ENCODE data around the gene GSTP1. TPM values are rescaled to one million over a fixed set of nuclear protein-coding genes. Genes with fewer than 3 reads are reported as not detected.

GSTP1 gene
- total RNA-seq: 100 to 1,000 TPM; 376 to 463 TPM

DNA sequence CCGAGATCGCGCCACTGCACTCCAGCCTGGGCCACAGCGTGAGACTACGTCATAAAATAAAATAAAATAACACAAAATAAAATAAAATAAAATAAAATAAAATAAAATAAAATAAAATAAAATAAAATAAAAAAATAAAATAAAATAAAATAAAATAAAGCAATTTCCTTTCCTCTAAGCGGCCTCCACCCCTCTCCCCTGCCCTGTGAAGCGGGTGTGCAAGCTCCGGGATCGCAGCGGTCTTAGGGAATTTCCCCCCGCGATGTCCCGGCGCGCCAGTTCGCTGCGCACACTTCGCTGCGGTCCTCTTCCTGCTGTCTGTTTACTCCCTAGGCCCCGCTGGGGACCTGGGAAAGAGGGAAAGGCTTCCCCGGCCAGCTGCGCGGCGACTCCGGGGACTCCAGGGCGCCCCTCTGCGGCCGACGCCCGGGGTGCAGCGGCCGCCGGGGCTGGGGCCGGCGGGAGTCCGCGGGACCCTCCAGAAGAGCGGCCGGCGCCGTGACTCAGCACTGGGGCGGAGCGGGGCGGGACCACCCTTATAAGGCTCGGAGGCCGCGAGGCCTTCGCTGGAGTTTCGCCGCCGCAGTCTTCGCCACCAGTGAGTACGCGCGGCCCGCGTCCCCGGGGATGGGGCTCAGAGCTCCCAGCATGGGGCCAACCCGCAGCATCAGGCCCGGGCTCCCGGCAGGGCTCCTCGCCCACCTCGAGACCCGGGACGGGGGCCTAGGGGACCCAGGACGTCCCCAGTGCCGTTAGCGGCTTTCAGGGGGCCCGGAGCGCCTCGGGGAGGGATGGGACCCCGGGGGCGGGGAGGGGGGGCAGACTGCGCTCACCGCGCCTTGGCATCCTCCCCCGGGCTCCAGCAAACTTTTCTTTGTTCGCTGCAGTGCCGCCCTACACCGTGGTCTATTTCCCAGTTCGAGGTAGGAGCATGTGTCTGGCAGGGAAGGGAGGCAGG, at the start of gene GSTP1:
Gene GSTP1 (plus strand): TSS at position 566 of the 958 bp plus-strand sequence. CDS start 32 bp downstream, at position 598.
- H3K4me1 Mint-ChIP-seq: peaks cover 52% of the 10 kb centered on the region
- peak within 1 kb of the TSS; percentile 94 for H3K27ac Mint-ChIP-seq
- peak within 1 kb of the TSS; percentile 89 for H3K4me3 Mint-ChIP-seq
- H3K36me3 Mint-ChIP-seq (ENCODE audit: low read depth): peaks cover 40% of the 10 kb centered on the region
- peaks cover 10% of the 10 kb centered on the region for H3K27me3 Mint-ChIP-seq
- ATAC-seq (peak; percentile 85), DNase-seq (peak; percentile 90)
- CTCF ChIA-PET: interaction anchor here (1.0 to 2.8 kb wide), 7 partner anchors 9 to 346 kb away, joined by 3 to 11 read pairs (median 3); no protein-coding TSS in a partner anchor
- intact Hi-C loops (cut with DNase I, micrococcal nuclease): loop anchor here (1.0 to 5.0 kb wide), 6 partner anchors 23 to 296 kb away; partner anchors contain the start of genes NDUFV1 (in 2 of the 2), ANKRD13D (in 1 of the 2), CDK2AP2 (in 1 of the 2) and NUDT8 (in 1 of the 2)
- POLR2A ChIA-PET: interaction anchor here (0.6 to 0.8 kb wide), 3 partner anchors 30 to 170 kb away, joined by 3 to 6 read pairs (median 3); no protein-coding TSS in a partner anchor
- peaks cover 6% of the 10 kb centered on the region for H3K9me3 Mint-ChIP-seq (ENCODE audit: low read depth)

DNA sequence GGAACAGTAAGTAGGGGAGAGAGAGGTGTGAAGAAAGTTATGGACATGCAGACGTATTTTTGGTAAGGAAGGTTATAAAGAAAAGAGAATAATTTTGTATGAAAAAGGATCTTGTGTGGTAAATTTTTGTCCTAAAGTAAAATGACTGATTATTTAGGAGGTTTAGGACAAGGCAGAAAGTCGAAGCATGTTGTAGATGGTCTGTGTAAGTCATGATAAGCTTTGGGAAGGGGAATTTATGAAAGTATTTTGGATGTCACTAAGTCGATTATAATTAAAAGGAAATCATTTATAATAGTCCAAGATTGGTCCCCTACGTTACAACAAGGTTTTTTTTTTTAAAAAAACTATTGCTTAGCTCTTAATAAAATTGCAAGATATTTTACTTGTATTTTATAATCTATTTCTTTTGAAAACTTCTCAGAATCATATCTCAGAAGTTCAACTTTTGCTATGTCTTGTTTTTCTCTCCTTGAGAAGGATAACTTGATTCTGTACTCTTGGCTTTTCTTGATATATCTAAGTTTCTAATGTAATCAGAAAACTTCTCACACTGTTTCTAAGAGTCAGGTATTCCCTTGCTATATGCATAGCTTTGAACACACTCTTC, 49.4 kb upstream of the GSTP1 start:
- Mint-ChIP-seq H3K9me3 (ENCODE audit: low read depth) (peaks cover 5% of the 10 kb centered on the region), H3K4me3 (no peak overlapping the region), H3K36me3 (ENCODE audit: low read depth) (peaks cover 4% of the 10 kb centered on the region), H3K27me3 (peaks cover 5% of the 10 kb centered on the region), H3K4me1 (no peaks in the 10 kb centered on the region), H3K27ac (no peak overlapping the region)
- intact Hi-C loops (cut with DNase I, micrococcal nuclease): no loop called here
- DNase-seq (no peak), ATAC-seq (no peak)
- CTCF ChIA-PET: interaction anchor here (0.6 to 1.5 kb wide), 5 partner anchors 12 to 188 kb away, joined by 3 to 4 read pairs (median 4); no protein-coding TSS in a partner anchor
- POLR2A ChIA-PET: interaction anchor here (0.8 kb wide), 1 partner anchor 11 kb away, joined by 5 read pairs; no protein-coding TSS in a partner anchor

DNA sequence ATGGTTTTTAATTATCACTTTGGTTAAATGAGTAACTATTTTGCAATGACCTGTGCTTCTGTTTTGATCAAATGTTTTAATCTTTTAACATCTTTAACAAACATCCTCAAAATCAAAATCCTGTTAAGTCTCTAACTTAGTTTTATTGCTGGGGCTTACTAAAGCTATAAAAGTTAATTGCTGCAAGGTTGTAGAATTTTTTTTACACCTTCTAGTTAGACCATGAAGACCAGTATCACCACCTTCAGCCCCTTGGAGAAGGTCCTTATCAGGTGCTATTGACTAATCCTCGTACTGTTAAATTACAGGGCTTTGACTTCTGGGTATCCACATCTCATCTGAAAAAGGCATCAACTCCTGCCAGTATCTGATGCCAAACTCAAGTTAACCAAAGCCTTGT, 48.1 kb upstream of the GSTP1 start:
- no peak for ATAC-seq
- no peaks in the 10 kb centered on the region for H3K4me1 Mint-ChIP-seq
- H3K36me3 Mint-ChIP-seq (ENCODE audit: low read depth): peaks cover 4% of the 10 kb centered on the region
- ChIA-PET CTCF (no interaction called here), POLR2A (no interaction called here)
- intact Hi-C loops (cut with DNase I, micrococcal nuclease): no loop called here
- H3K4me3 Mint-ChIP-seq: no peak overlapping the region
- peaks cover 2% of the 10 kb centered on the region for H3K27me3 Mint-ChIP-seq
- no peak for DNase-seq
- peaks cover 5% of the 10 kb centered on the region for H3K9me3 Mint-ChIP-seq (ENCODE audit: low read depth)
- H3K27ac Mint-ChIP-seq: no peak overlapping the region

DNA sequence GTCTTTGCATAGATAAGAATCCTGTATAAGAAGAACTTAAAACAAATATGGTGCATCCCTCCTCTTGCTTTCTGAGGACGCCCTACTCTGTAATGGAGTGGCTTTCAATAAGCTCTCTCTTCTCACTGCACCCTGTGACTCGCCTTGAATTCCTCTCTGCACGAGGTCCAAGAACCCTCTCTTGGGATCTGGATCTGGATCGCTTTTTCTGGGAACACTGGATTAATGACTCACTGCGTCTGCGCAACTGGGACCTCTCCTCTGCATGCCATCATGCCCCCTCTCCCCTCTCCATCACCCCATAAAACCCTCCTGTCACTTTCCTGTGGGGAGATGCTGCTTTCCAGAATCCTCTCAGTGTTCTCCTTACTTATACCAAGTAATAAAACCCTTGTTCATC, 45.3 kb upstream of the GSTP1 start:
- POLR2A ChIA-PET: no interaction called here
- Mint-ChIP-seq H3K36me3 (ENCODE audit: low read depth) (peaks cover 4% of the 10 kb centered on the region), H3K27me3 (peaks cover 2% of the 10 kb centered on the region), H3K4me3 (no peak overlapping the region), H3K4me1 (no peaks in the 10 kb centered on the region), H3K27ac (no peak overlapping the region), H3K9me3 (ENCODE audit: low read depth) (peaks cover 5% of the 10 kb centered on the region)
- no peak for DNase-seq
- CTCF ChIA-PET: interaction anchor here (0.7 kb wide), 1 partner anchor 1180 kb away, joined by 4 read pairs; no protein-coding TSS in a partner anchor
- intact Hi-C loops (cut with DNase I, micrococcal nuclease): no loop called here
- ATAC-seq: no peak

DNA sequence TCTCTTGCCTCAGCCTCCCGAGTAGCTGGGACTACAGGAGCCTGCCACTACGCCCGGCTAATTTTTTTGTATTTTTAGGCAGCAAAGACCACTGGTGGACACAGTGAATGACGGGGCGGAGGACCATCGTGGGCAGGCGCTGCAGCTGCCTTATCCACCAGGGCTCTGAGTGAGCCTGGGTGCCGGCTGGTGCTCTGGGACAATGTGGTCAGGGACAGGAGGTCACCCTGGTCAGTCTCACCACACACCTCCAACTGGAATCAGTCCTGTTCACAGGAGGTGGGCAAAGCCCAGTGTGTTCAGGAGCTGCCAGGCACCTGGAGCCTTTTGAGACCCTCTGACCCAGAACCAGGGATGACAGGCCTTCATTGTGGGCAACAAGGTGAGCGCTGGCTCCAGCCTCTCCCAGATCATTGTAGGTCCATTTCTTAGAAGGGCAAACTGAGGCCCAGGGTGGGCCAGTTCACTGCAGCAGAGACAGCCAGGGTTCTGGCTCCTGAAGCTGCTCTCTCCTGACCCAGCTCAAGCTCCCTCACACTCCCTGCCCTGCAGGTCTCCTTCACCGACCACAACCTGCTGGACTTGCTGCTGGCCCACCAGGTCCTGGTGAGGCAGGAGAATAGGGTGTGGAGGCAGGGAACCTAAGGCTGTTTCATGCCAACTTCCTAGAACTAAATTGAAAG, 44.6 kb upstream of the GSTP1 start:
- H3K9me3 Mint-ChIP-seq (ENCODE audit: low read depth): peaks cover 1% of the 10 kb centered on the region
- ATAC-seq (no peak), DNase-seq (no peak)
- POLR2A ChIA-PET: no interaction called here
- H3K4me3 Mint-ChIP-seq: no peak overlapping the region
- H3K27me3 Mint-ChIP-seq: no peaks in the 10 kb centered on the region
- H3K4me1 Mint-ChIP-seq: no peaks in the 10 kb centered on the region
- no peak overlapping the region for H3K27ac Mint-ChIP-seq
- CTCF ChIA-PET: interaction anchor here (0.7 kb wide), 1 partner anchor 1180 kb away, joined by 4 read pairs; no protein-coding TSS in a partner anchor
- H3K36me3 Mint-ChIP-seq (ENCODE audit: low read depth): peaks cover 1% of the 10 kb centered on the region
- intact Hi-C loops (cut with DNase I, micrococcal nuclease): no loop called here

DNA sequence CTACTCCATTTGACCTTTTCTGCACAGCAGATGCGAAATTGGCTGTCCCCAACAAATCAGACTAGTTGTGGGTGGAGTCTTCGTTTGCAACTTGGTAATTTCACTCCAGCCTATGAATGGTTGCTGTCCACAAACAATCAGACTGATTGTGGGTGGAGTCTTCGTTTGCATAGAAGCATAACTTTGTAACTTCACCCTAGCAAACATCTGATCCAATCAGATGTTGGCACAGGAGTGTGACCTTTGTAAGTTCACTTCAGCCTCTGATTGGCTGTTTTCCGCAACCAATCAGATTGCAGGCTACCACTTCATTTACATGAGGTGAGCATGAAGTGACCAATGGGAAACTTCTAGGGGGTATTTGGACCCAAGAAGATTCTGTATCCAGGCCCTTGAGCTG, 44.1 kb upstream of the GSTP1 start:
- ATAC-seq (no peak), DNase-seq (no peak)
- Mint-ChIP-seq H3K4me3 (no peak overlapping the region), H3K36me3 (ENCODE audit: low read depth) (no peaks in the 10 kb centered on the region), H3K27ac (no peak overlapping the region), H3K9me3 (ENCODE audit: low read depth) (no peaks in the 10 kb centered on the region), H3K4me1 (no peaks in the 10 kb centered on the region), H3K27me3 (no peaks in the 10 kb centered on the region)
- intact Hi-C loops (cut with DNase I, micrococcal nuclease): no loop called here
- CTCF ChIA-PET: no interaction called here
- POLR2A ChIA-PET: no interaction called here

DNA sequence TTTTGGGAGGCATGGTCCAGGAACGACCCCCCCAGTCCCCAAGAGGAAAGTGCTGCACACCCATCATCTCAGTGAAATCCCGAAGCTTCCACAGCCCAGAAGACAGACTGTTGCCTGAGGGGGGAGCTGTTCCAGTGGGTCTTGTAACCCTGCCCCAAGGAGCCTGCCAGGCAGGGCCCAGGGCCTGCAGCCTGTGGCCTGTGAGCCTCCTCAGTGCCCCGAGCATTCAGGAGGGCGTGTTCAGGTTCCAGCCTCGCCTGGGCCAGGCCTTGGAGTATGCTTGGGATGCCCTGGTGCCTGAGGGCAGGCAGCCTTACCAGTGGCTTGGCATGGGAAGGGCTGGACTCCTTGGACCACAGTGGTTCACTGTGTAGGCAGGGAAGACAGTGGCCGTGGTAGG, 42.4 kb upstream of the GSTP1 start:
- Mint-ChIP-seq H3K27ac (no peak overlapping the region), H3K27me3 (peaks cover under 1% of the 10 kb centered on the region), H3K9me3 (ENCODE audit: low read depth) (no peaks in the 10 kb centered on the region), H3K4me3 (no peak overlapping the region), H3K4me1 (no peaks in the 10 kb centered on the region), H3K36me3 (ENCODE audit: low read depth) (no peaks in the 10 kb centered on the region)
- no peak for ATAC-seq
- DNase-seq: no peak
- intact Hi-C loops (cut with DNase I, micrococcal nuclease): no loop called here
- POLR2A ChIA-PET: no interaction called here
- CTCF ChIA-PET: no interaction called here

DNA sequence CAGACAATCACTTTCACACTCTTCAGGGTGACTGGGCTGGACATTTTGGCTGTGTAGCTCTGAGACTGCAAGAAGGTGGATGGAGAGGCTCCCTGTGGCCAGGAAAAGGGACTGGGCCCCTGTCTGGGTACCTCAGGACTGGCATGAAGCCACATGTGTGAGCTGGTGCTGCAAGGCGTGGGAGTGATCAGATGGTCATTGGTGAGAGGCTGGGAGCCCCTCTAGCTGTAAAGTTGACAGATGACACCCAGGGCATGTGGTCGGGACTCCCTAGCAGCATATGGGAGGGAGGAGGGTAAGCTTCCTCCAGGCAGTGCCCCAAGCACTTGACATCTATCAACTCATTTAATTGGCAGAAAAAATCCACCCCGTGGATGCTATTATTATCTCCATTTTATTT, 41.4 kb upstream of the GSTP1 start:
- no peaks in the 10 kb centered on the region for H3K9me3 Mint-ChIP-seq (ENCODE audit: low read depth)
- POLR2A ChIA-PET: interaction anchor here (0.6 kb wide), 1 partner anchor 25 kb away, joined by 4 read pairs; no protein-coding TSS in a partner anchor
- H3K36me3 Mint-ChIP-seq (ENCODE audit: low read depth): no peaks in the 10 kb centered on the region
- intact Hi-C loops (cut with DNase I, micrococcal nuclease): no loop called here
- no peaks in the 10 kb centered on the region for H3K4me1 Mint-ChIP-seq
- no peak overlapping the region for H3K27ac Mint-ChIP-seq
- H3K27me3 Mint-ChIP-seq: peaks cover 2% of the 10 kb centered on the region
- ATAC-seq (no peak), DNase-seq (no peak)
- no peak overlapping the region for H3K4me3 Mint-ChIP-seq
- CTCF ChIA-PET: interaction anchor here (0.5 kb wide), 1 partner anchor 14 kb away, joined by 3 read pairs; no protein-coding TSS in a partner anchor

DNA sequence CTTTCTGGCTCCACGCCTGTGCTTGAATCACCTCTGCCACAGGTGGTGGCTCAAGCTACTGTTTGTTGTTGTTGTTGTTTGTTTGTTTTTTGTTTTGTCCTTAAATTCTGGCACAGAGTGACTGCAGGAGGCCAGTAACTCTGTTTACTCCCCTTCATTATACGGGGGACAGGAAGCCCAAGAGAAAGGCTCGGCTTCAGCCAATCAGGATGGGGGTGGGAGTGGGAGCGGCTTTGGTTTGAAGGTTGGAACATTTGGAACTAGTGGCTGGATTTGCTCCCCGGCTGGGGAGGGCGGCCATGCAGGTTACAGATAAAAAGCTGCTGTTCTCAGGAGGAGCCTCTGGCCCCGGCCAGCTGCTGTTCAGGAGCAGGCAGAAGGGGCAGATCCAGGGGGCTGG, 40.6 kb upstream of the GSTP1 start:
- intact Hi-C loops (cut with DNase I, micrococcal nuclease): no loop called here
- no peaks in the 10 kb centered on the region for H3K36me3 Mint-ChIP-seq (ENCODE audit: low read depth)
- DNase-seq: no peak
- POLR2A ChIA-PET: interaction anchor here (0.6 kb wide), 2 partner anchors 25 to 437 kb away, joined by 3 to 4 read pairs; no protein-coding TSS in a partner anchor
- H3K4me3 Mint-ChIP-seq: no peak overlapping the region
- no peak for ATAC-seq
- CTCF ChIA-PET: no interaction called here
- H3K9me3 Mint-ChIP-seq (ENCODE audit: low read depth): no peaks in the 10 kb centered on the region
- peaks cover 2% of the 10 kb centered on the region for H3K27me3 Mint-ChIP-seq
- H3K27ac Mint-ChIP-seq: no peak overlapping the region
- H3K4me1 Mint-ChIP-seq: no peaks in the 10 kb centered on the region

DNA sequence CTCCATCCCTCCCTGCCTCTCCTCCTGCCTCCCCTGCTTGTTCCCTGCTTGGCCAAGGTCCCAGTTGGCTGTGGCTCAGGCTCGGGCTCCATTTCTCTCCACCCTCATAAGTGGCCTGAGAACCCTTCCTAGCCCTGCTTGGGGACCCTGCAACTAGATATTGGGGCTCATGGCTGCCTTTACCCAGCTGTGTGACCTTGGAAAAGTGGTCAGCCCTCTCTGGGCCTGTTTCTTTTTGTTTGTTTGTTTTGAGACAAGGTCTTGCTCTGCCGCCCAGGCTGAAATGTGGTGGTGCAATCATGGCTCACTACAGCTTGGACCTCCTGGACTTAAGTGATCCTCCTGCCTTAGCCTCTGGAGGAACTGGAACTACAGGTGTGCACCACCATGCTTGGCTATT, 40.0 kb upstream of the GSTP1 start:
- ChIA-PET POLR2A (no interaction called here), CTCF (no interaction called here)
- Mint-ChIP-seq H3K36me3 (ENCODE audit: low read depth) (no peaks in the 10 kb centered on the region), H3K4me3 (no peak overlapping the region), H3K27ac (no peak overlapping the region), H3K27me3 (peaks cover 2% of the 10 kb centered on the region), H3K4me1 (no peaks in the 10 kb centered on the region), H3K9me3 (ENCODE audit: low read depth) (no peaks in the 10 kb centered on the region)
- no peak for ATAC-seq
- DNase-seq: no peak
- intact Hi-C loops (cut with DNase I, micrococcal nuclease): no loop called here

DNA sequence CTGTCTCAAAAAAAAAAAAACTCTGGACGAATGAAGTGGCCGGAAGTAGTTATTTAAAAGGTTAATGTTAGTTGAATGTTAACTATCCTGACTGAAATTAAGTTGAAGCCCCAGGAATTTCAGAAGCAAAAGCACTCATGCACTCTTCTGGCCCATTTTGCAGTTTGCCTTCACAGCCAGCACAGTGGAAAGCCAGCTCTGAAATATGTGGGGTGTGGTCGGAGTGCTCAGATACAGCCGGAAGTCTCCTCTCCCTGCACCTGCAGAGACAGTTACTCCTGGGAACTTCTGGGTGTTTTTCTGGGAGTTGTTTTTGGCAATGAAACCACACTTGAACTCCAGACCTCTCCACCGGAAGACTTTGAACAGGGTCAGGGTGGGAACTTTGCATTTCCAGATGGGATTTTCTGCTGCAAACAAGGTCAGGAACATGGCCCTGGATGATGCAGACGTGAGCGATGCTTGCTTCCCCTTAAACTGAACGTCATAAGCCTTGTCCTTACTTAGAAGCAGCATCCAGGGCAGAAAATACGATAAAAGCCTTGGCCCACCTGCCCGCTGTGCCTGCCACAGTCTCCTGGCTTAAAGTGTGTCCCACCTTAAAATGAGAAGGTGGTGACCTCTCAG, 38.9 kb upstream of the GSTP1 start:
- Mint-ChIP-seq H3K36me3 (ENCODE audit: low read depth) (no peaks in the 10 kb centered on the region), H3K4me1 (no peaks in the 10 kb centered on the region), H3K9me3 (ENCODE audit: low read depth) (no peaks in the 10 kb centered on the region), H3K27ac (no peak overlapping the region), H3K4me3 (no peak overlapping the region), H3K27me3 (peaks cover 2% of the 10 kb centered on the region)
- POLR2A ChIA-PET: no interaction called here
- DNase-seq (no peak), ATAC-seq (no peak)
- CTCF ChIA-PET: no interaction called here
- intact Hi-C loops (cut with DNase I, micrococcal nuclease): no loop called here

Data from activated CD4-positive, alpha-beta T cell treated with anti-CD3 and anti-CD28 coated beads for 36 hours (primary cell).